ENCODE measurements around the gene KCNC1. TPM values are rescaled to one million over a fixed set of nuclear protein-coding genes. Genes with fewer than 3 reads are reported as not detected.
A peak's percentile ranks its signal among the peaks of the same experiment; 100 is the strongest.

The KCNC1 gene
- total and polyA plus RNA-seq, 2 donors (not counting 1 experiment from before 2014, with no cell fraction given): under 0.01 TPM; not detected in 1

- no peak overlapping the region for H3K27ac ChIP-seq (ENCODE audit: insufficient read depth, low read length)
- H3K4me2 ChIP-seq (ENCODE audit: extremely low read depth, insufficient read depth, low read length): no peak overlapping the region
- H3K4me1 ChIP-seq (ENCODE audit: control insufficient read depth, extremely low read depth, insufficient read depth, low read length): no peaks in the 10 kb centered on the region
- no peaks in the 10 kb centered on the region for H4K20me1 ChIP-seq (ENCODE audit: control insufficient read depth, extremely low read depth, insufficient read depth, low read length)
- H3K9me3 ChIP-seq (ENCODE audit: control insufficient read depth, insufficient read depth, low read depth, low read length): no peaks in the 10 kb centered on the region
- H2AFZ ChIP-seq (ENCODE audit: low read length): no peak overlapping the region
- TF ChIP-seq CTCF (conservative IDR thresholded peaks at IDR 0.05 in 1 of 2, IDR thresholded peaks at IDR 0.05 in 1 of 2; ENCODE audit: low read depth in 1 of 2, low read length in 2 of 2) (no peak), EZH2 (IDR thresholded peaks at IDR 0.05; ENCODE audit: low read length, missing control alignments) (no peak)
- H3K4me3 ChIP-seq (replicated peaks in 1 of 4; ENCODE audit: control extremely low read depth in 1 of 4, insufficient read depth in 1 of 4, low read depth in 3 of 4, low read length in 4 of 4): no peak overlapping the region
- H3K27me3 ChIP-seq (ENCODE audit: control insufficient read depth, insufficient read depth, low read length): peaks cover 32% of the 10 kb centered on the region
- DNase-seq (ENCODE audit: low read depth in 2 of 2): no peak
- no peak overlapping the region for H3K9ac ChIP-seq (ENCODE audit: insufficient read depth, low read length)
- no peaks in the 10 kb centered on the region for H3K36me3 ChIP-seq (ENCODE audit: control insufficient read depth, insufficient read depth, low read length)
- no peaks in the 10 kb centered on the region for H3K79me2 ChIP-seq (ENCODE audit: control insufficient read depth, insufficient read depth, low read length)
These were observed 1.3 kb upstream of the KCNC1 start for GRCh38 chr11:17733261-17733660.

- peak overlapping the region; percentile 35 for H3K4me2 ChIP-seq (ENCODE audit: extremely low read depth, insufficient read depth, low read length)
These were observed 621 bp downstream of the KCNC1 start for GRCh38 chr11:17734986-17735817.

More at GRCh38 chr11:17734986-17735817, 621 bp downstream of the KCNC1 start:
- Histone ChIP-seq H3K27ac (ENCODE audit: insufficient read depth, low read length) (no peak overlapping the region), H3K36me3 (ENCODE audit: control insufficient read depth, insufficient read depth, low read length) (no peaks in the 10 kb centered on the region), H3K4me1 (ENCODE audit: control insufficient read depth, extremely low read depth, insufficient read depth, low read length) (no peaks in the 10 kb centered on the region), H2AFZ (ENCODE audit: low read length) (no peak overlapping the region), H3K9ac (ENCODE audit: insufficient read depth, low read length) (no peak overlapping the region), H3K79me2 (ENCODE audit: control insufficient read depth, insufficient read depth, low read length) (no peaks in the 10 kb centered on the region), H3K9me3 (ENCODE audit: control insufficient read depth, insufficient read depth, low read depth, low read length) (no peaks in the 10 kb centered on the region), H4K20me1 (ENCODE audit: control insufficient read depth, extremely low read depth, insufficient read depth, low read length) (no peaks in the 10 kb centered on the region), H3K4me3 (replicated peaks in 1 of 4; ENCODE audit: control extremely low read depth in 1 of 4, insufficient read depth in 1 of 4, low read depth in 3 of 4, low read length in 4 of 4) (peak overlapping the region in 1 of 4 experiments; percentile 39), H3K27me3 (ENCODE audit: control insufficient read depth, insufficient read depth, low read length) (peaks cover 41% of the 10 kb centered on the region)
- TF ChIP-seq CTCF (conservative IDR thresholded peaks at IDR 0.05 in 1 of 2, IDR thresholded peaks at IDR 0.05 in 1 of 2; ENCODE audit: low read depth in 1 of 2, low read length in 2 of 2) (no peak), EZH2 (IDR thresholded peaks at IDR 0.05; ENCODE audit: low read length, missing control alignments) (peak; percentile 15)
- DNase-seq (ENCODE audit: low read depth in 2 of 2): peak; percentile 61 to 79
